ENCODE data around the gene ATG7.

DNA sequence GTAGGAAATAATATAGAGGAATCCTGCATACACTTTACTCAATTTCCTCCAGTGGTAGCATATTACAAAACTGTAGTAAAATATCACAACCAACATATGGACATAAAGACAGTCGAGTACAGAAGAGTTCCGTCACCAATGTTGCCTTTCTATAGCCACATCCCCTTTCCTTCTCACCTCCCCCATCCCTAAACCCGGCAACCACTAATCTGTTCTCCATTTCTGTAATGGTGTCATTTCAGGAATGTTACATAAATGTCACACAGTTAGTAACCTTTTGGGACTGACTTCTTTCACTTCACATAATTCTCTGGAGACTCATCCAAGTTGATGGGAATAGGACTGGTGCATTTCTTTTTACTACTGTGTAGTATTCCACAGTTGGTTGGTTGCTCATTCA, 41.4 kb upstream of the ATG7 start:
- TF ChIP-seq CTCF (IDR thresholded peaks at IDR 0.05), result no peak
- no peak for TF ChIP-seq POLR2A (IDR thresholded peaks at IDR 0.05)
